Measurements from ENCODE around the gene CERT1. TPM values are rescaled to one million over a fixed set of nuclear protein-coding genes. Genes with fewer than 3 reads are reported as not detected.

Gene CERT1
- total and polyA plus RNA-seq, 2 donors (not counting 3 experiments of a cell fraction or from before 2014, with no cell fraction given), result 8.0 to 21.3 TPM

- FAIRE-seq (no peak), DNase-seq (ENCODE audit: low read depth, low spot score) (no peak)
- H3K27me3 ChIP-seq (ENCODE audit: control insufficient read depth in 2 of 2, insufficient read depth in 2 of 2, low read length in 2 of 2), result no peaks in the 10 kb centered on the region
- no peaks in the 10 kb centered on the region for H3K9me1 ChIP-seq (replicated peaks; ENCODE audit: control insufficient read depth, extremely low read depth, insufficient read depth, low read length)
- H3K4me1 ChIP-seq (ENCODE audit: control insufficient read depth, extremely low read depth, insufficient read depth, low read length), result no peaks in the 10 kb centered on the region
- H3K36me3 ChIP-seq (ENCODE audit: control insufficient read depth in 2 of 2, extremely low read depth in 1 of 2, insufficient read depth in 2 of 2, low read length in 2 of 2), result no peaks in the 10 kb centered on the region
- H3K4me2 ChIP-seq (ENCODE audit: insufficient read depth, low read length), result no peak overlapping the region
- H3K9me3 ChIP-seq (replicated peaks; ENCODE audit: control insufficient read depth, insufficient read depth, low read length), result no peaks in the 10 kb centered on the region
- no peak overlapping the region for H3K4me3 ChIP-seq (replicated peaks in 1 of 3; ENCODE audit: insufficient read depth in 1 of 3, low read depth in 1 of 3, low read length in 3 of 3)
- TF ChIP-seq JUN (IDR thresholded peaks at IDR 0.05; ENCODE audit: borderline replicate concordance, insufficient read depth, insufficient read length, low read depth) (no peak), CTCF (IDR thresholded peaks at IDR 0.05; ENCODE audit: extremely low read depth in 1 of 2, insufficient read depth in 1 of 2, low read depth in 1 of 2, low read length in 2 of 2) (no peak), MYC (IDR thresholded peaks at IDR 0.05; ENCODE audit: low read depth, low read length) (no peak), FOS (IDR thresholded peaks at IDR 0.05; ENCODE audit: borderline replicate concordance, insufficient read depth, low read length) (no peak), POLR2A (IDR thresholded peaks at IDR 0.05; ENCODE audit: low read depth, low read length) (no peak), EZH2 (IDR thresholded peaks at IDR 0.05; ENCODE audit: borderline replicate concordance, low read depth, low read length, severe bottlenecking) (no peak), POLR2AphosphoS5 (IDR thresholded peaks at IDR 0.05; ENCODE audit: insufficient read depth, low read depth, low read length) (no peak), GATA2 (IDR thresholded peaks at IDR 0.05; ENCODE audit: insufficient read depth, insufficient read length, low read depth, low read length) (no peak)
- TF ChIP-seq, protein P1, sequence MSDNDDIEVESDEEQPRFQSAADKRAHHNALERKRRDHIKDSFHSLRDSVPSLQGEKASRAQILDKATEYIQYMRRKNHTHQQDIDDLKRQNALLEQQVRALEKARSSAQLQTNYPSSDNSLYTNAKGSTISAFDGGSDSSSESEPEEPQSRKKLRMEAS (IDR thresholded peaks at IDR 0.05; ENCODE audit: insufficient read depth, insufficient read length), result no peak
- H4K20me1 ChIP-seq (replicated peaks; ENCODE audit: control insufficient read depth, extremely low read depth, insufficient read depth, low read length), result peaks cover 4% of the 10 kb centered on the region
- intact Hi-C loops (cut with micrococcal nuclease), result no loop called here
- ChIA-PET CTCF (no interaction called here), POLR2A (no interaction called here)
- dilution Hi-C loops (cut with MboI; ENCODE audit: extremely low pct_ligation_motif_present, low sequenced_read_pairs), result no loop called here
- no TSS peak for BruUV-seq (replicated peaks)
- H2AFZ ChIP-seq (ENCODE audit: low read depth, low read length), result no peak overlapping the region
- peaks cover 27% of the 10 kb centered on the region for H3K79me2 ChIP-seq (ENCODE audit: control insufficient read depth, insufficient read depth, low read length)
- H3K27ac ChIP-seq (ENCODE audit: insufficient read depth, low read depth, low read length), result no peak overlapping the region
- no peak overlapping the region for H3K9ac ChIP-seq (replicated peaks; ENCODE audit: extremely low read depth, insufficient read depth, low read length)
Observed at GRCh38 chr5:75472973-75473372, 38.5 kb downstream of the CERT1 start.

Data from endothelial cell of umbilical vein (primary cell).